Measurements from ENCODE around the gene GJB4. TPM values are rescaled to one million over a fixed set of nuclear protein-coding genes. Genes with fewer than 3 reads are reported as not detected.
"Not testable (repeated sequence)": the region's sequence is repeated elsewhere in the genome, so short reads cannot be mapped to it uniquely, and the experiment has no call there.

Gene GJB4
- total RNA-seq, 1 experiment from 2014 or later: not detected

DNA sequence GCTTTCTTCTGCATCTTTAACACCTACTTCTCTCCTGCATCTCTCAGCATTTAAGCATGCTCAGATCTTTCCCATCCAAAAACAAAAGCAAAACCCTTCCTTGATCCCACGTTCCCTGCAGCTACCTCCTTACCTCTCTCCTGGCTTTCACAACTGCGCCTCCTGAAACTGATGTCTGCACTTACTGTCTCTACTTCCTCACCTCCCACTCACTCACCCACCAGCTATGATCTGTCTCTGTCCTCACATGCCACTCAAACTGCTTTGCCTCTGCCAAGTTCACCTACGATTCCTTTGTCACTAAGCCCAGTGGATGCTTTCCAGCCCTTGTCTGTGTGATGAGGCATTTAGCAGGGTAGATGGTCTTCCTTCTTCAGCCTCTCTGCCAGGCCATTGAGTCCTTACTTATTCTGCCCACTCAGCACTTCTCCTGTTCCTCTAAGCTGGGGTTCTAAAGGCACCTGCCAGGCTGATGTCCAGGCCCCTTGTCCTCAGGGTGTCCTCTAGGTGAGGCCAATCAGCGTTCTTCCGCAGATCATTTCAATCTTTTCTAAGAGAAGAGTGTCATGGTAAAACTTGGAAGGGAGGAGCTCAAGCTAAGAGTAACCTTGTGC, 11.5 kb downstream of the GJB4 start:
- H3K36me3 ChIP-seq (ENCODE audit: control insufficient read depth, insufficient read depth, low read length): no peaks in the 10 kb centered on the region
- ChIA-PET POLR2A (no interaction called here), CTCF (no interaction called here)
- H3K27me3 Mint-ChIP-seq (ENCODE audit: insufficient read depth, unreplicated experiment): no peaks in the 10 kb centered on the region
- no peak overlapping the region for H3K27ac Mint-ChIP-seq (ENCODE audit: unreplicated experiment)
- H3K36me3 Mint-ChIP-seq (ENCODE audit: insufficient read depth, unreplicated experiment): no peaks in the 10 kb centered on the region
- no peak overlapping the region for H3K4me3 Mint-ChIP-seq (ENCODE audit: unreplicated experiment)
- no peak overlapping the region for H3K4me3 ChIP-seq (ENCODE audit: low read depth, low read length)
- no peaks in the 10 kb centered on the region for H3K9me3 ChIP-seq
- intact Hi-C loops (cut with micrococcal nuclease; ENCODE audit: unreplicated experiment): no loop called here
- H3K9me3 Mint-ChIP-seq (ENCODE audit: unreplicated experiment): no peaks in the 10 kb centered on the region
- H3K4me1 ChIP-seq: no peaks in the 10 kb centered on the region
- no peaks in the 10 kb centered on the region for H3K27me3 ChIP-seq (replicated peaks; ENCODE audit: control insufficient read depth, insufficient read depth, low read length)
- no peak for DNase-seq
- TF ChIP-seq CTCF (IDR thresholded peaks at IDR 0.05; ENCODE audit: insufficient read depth in 1 of 2, low read depth in 1 of 2, low read length in 1 of 2, severe bottlenecking in 1 of 2, unreplicated experiment in 1 of 2): no peak
- no TSS peak for BruUV-seq (replicated peaks)
- no peaks in the 10 kb centered on the region for H3K4me1 Mint-ChIP-seq (ENCODE audit: low read depth, unreplicated experiment)

- no TSS peak for BruUV-seq (replicated peaks)
- H3K4me3 Mint-ChIP-seq (ENCODE audit: unreplicated experiment): no peak overlapping the region
- H3K9me3 Mint-ChIP-seq (ENCODE audit: unreplicated experiment): no peaks in the 10 kb centered on the region
- CTCF ChIA-PET: no interaction called here
- no peaks in the 10 kb centered on the region for H3K36me3 ChIP-seq (ENCODE audit: control insufficient read depth, insufficient read depth, low read length)
- POLR2A ChIA-PET: no interaction called here
- no peaks in the 10 kb centered on the region for H3K27me3 ChIP-seq (replicated peaks; ENCODE audit: control insufficient read depth, insufficient read depth, low read length)
- no peaks in the 10 kb centered on the region for H3K4me1 Mint-ChIP-seq (ENCODE audit: low read depth, unreplicated experiment)
- no peak for TF ChIP-seq CTCF (IDR thresholded peaks at IDR 0.05; ENCODE audit: insufficient read depth in 1 of 2, low read depth in 1 of 2, low read length in 1 of 2, severe bottlenecking in 1 of 2, unreplicated experiment in 1 of 2)
- DNase-seq: no peak
- H3K9me3 ChIP-seq: no peaks in the 10 kb centered on the region
- no peak overlapping the region for H3K4me3 ChIP-seq (ENCODE audit: low read depth, low read length)
- no peaks in the 10 kb centered on the region for H3K36me3 Mint-ChIP-seq (ENCODE audit: insufficient read depth, unreplicated experiment)
- intact Hi-C loops (cut with micrococcal nuclease; ENCODE audit: unreplicated experiment): no loop called here
- H3K27ac Mint-ChIP-seq (ENCODE audit: unreplicated experiment): no peak overlapping the region
- H3K4me1 ChIP-seq: no peaks in the 10 kb centered on the region
- no peaks in the 10 kb centered on the region for H3K27me3 Mint-ChIP-seq (ENCODE audit: insufficient read depth, unreplicated experiment)
These were observed 12.2 kb downstream of the GJB4 start for GRCh38 chr1:34771573-34772371.

DNA sequence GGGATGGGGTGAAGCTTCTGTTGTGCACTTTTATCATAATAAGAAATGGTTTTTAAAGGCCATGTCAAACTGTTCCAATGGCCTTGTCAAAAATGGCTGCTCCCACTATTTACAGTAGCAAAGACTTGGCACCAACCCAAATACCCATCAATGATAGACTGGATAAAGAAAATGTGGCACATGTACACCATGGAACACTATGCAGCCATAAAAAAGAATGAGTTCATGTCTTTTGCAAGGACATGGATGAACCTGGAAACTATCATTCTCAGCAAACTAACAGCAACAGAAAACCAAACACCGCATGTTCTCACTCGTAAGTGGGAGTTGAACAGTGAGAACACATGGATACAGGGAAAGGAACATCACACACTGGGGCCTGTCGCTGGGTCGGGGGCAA, 13.6 kb downstream of the GJB4 start:
- H3K27ac Mint-ChIP-seq (ENCODE audit: unreplicated experiment); DNase-seq; H3K4me3 Mint-ChIP-seq (ENCODE audit: unreplicated experiment); H3K4me1 ChIP-seq; POLR2A ChIA-PET; H3K4me1 Mint-ChIP-seq (ENCODE audit: low read depth, unreplicated experiment); H3K9me3 ChIP-seq; CTCF ChIA-PET; H3K27me3 Mint-ChIP-seq (ENCODE audit: insufficient read depth, unreplicated experiment); H3K4me3 ChIP-seq (ENCODE audit: low read depth, low read length); intact Hi-C loops (cut with micrococcal nuclease; ENCODE audit: unreplicated experiment); H3K36me3 Mint-ChIP-seq (ENCODE audit: insufficient read depth, unreplicated experiment); H3K36me3 ChIP-seq (ENCODE audit: control insufficient read depth, insufficient read depth, low read length); BruUV-seq (replicated peaks); H3K27me3 ChIP-seq (replicated peaks; ENCODE audit: control insufficient read depth, insufficient read depth, low read length); H3K9me3 Mint-ChIP-seq (ENCODE audit: unreplicated experiment): not testable (repeated sequence)

Data from Caco-2 (cell line).